ENCODE data around the gene ADAP1.
A peak's percentile ranks its signal among the peaks of the same experiment; 100 is the strongest.
"Not testable (repeated sequence)": the region's sequence is repeated elsewhere in the genome, so short reads cannot be mapped to it uniquely, and the experiment has no call there.

ADAP1 gene

GRCh38 chr7:882336-883035, 72.0 kb downstream of the ADAP1 start:
- DNase-seq (ENCODE audit: low read depth in 2 of 2) = no peak

- DNase-seq (ENCODE audit: low read depth in 2 of 2) = no peak
These were observed 72.8 kb downstream of the ADAP1 start for GRCh38 chr7:881441-882234.

- DNase-seq (ENCODE audit: low read depth in 2 of 2) = no peak
These were observed 74.0 kb downstream of the ADAP1 start for GRCh38 chr7:880450-880849.

DNA sequence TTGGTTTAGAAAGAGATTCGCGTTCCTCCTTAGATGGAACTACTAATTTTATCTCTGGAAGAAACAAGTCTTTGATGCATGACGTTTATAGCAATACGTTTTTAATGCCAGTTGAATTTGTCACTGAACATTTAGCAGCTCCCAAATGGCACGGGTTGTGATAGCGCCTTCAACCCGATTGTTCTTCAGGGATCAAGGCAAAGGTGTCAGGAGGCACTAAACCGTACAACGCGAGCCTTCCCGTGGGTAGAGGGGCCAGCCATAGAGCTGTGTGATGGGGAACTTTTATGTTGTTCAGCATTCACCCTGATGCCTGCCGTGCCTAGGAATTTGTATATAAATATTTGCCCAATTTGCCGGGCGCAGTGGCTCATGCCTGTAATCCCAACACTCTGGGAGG, 74.8 kb downstream of the ADAP1 start:
- no peak for DNase-seq (ENCODE audit: low read depth in 2 of 2)

GRCh38 chr7:879093-879492, 75.4 kb downstream of the ADAP1 start:
- no peak for DNase-seq (ENCODE audit: low read depth in 2 of 2)

DNA sequence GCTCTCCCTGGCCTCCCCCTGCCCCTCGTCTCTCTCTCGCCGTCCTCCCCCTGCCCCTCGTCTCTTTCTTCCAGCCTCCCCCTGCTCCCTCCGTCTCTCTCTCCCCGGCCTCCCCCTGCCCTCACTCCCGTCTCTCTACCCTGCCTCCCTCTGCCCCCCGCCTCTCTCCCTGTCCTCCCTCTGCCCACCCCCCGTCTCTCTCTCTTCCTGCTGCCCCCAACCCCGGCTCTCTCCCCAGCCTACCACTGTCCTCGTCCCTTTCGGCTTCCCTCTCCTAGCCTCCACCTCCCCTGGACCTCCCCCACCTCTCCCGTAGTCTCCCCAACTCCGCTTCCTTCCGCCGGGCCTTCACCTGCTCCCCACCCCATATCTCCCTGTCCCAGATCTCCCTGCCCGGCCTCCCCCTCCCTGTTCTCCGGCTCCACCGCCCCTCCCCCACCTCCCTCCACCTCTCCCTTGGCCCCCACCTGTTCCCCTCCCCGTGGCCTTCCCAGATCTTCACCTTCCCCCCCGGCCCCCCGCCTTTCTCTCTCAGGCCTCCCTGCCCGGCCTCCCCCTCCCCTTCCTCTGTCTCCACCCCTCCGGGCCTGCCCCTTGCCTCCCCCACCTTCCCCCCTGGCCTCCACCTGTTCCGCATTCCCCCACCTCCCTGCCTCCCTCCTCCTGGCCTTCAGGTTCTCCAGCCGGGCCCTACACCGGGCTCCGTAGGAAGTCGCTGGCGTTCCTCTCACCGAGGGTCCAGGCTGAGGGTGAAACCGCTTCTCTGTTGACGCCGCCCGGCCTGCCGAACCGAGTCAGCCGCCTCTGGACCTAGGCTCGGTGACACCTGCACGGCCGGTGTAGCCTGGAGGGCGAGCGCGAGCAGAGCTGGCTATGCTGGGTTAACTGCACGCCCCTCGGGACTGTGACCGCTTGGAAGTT, 76.9 kb downstream of the ADAP1 start:
- no peak for DNase-seq (ENCODE audit: low read depth in 2 of 2)

- DNase-seq (ENCODE audit: low read depth in 2 of 2) = no peak
These were observed 77.5 kb downstream of the ADAP1 start for GRCh38 chr7:876972-877311.

- peak; percentile 89 to 96 for DNase-seq (ENCODE audit: low read depth in 2 of 2)
These were observed 78.2 kb downstream of the ADAP1 start, which contains the start of gene GET4 for GRCh38 chr7:876077-876971. Gene GET4 (plus strand): TSS chr7:876554. CDS start chr7:876646, 92 bp downstream.

- no peak for DNase-seq (ENCODE audit: low read depth in 2 of 2)
These were observed 78.9 kb downstream of the ADAP1 start for GRCh38 chr7:875476-876076.

DNA sequence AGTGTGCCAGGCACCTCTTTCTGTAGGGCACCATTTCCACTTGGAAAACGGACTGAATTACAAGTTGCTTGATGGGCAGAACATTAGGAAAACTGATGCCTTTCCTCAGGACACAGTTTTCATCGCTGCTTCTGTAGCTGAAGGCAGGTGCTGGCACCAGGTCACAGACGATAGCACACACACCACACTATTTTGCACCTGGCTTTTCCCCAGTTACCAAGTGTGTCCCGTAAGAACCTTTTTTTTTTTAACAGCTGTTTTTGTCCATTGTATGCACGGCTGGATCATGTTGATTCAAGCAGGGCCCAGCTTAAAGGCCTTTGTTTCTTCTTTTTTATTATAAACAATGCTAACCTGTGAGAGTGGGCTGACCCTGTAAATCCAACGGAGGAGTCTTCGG, 79.4 kb downstream of the ADAP1 start:
- no peak for DNase-seq (ENCODE audit: low read depth in 2 of 2)

DNA sequence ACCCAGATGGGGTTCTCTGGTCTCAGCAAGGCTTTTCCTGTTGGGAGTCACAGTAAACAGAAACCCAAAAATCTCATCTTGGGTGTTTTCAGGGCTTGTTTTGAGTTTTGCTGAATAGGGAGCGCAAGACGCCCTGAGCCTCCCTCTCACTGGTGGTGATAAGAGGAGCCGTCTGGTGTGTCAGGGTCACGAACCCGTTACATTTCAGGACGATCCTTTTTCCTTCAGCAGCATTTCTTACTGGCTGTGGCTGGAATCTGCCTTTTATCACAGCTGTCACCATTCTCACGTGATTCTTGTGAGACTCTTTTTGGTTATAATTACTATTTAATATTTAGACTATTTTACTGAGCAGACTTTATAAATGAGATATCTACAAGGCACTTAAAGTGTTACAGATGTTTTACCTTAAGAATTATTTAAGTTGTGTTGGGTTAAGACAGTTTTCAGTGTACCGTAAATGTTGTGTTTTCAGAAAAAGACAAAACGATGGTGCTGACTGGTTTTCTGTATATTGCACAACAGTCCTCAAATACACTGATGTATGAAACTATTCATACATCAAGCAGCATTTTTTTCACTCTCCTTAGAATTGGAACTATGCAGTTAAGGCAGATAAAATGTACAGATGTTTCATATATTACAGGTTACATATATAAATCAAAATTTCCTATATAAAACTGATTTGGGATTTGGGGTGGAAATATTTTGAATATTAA, 80.3 kb downstream of the ADAP1 start:
- DNase-seq (ENCODE audit: low read depth in 2 of 2) = no peak

DNA sequence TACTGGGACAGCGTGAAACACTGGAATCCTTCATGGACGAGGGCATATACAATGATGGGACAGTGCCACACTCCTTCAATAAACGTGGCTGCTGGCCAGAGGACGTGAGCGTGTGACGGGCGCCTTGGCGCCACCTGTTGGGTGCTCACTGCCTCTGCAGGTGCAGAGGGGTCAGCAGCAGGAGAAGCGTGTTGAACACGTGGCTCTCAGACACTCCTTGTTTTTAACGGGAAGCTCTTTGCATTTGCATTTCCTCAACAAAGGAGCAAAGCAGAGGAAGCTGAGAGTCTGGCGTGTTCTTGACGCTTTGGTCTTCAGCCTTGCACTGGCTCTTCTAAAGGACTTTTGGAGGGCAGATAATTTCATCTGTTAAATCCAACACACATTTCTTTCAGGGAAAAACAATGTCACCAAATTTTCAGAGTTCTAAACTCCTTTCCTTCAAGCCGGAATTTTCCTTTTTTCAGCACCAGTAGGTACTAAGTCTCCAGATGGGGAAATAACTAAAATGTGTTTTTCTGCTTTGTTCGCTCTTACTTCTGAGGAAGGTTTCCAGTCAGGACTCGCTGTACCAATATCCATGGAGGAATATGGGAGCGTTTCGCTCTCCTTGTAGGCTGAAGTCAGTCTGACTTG, 81.0 kb downstream of the ADAP1 start:
- DNase-seq (ENCODE audit: low read depth in 2 of 2) = peak; percentile 32 to 45

GRCh38 chr7:872685-873084, 81.8 kb downstream of the ADAP1 start:
- DNase-seq (ENCODE audit: low read depth in 2 of 2) = not testable (repeated sequence)

- DNase-seq (ENCODE audit: low read depth in 2 of 2) = no peak
These were observed 82.5 kb downstream of the ADAP1 start for GRCh38 chr7:871900-872537.

DNA sequence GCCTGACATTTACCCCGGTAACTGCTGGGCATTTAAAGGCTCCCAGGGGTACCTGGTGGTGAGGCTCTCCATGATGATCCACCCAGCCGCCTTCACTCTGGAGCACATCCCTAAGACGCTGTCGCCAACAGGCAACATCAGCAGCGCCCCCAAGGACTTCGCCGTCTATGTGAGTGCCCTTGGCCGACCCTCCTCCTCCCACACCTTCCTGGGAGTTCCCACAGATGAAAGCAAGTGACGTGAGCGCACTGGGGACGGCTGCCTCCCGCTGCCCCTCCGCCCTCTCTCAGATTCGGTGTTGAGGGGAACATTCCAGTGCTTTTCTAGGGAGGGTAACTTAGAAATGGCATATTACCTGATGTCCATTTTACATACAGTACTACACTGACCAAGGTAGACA, 85.1 kb downstream of the ADAP1 start:
- no peak for DNase-seq (ENCODE audit: low read depth in 2 of 2)

GRCh38 chr7:868189-868486, 86.3 kb downstream of the ADAP1 start:
- DNase-seq (ENCODE audit: low read depth in 2 of 2) = no peak

DNA sequence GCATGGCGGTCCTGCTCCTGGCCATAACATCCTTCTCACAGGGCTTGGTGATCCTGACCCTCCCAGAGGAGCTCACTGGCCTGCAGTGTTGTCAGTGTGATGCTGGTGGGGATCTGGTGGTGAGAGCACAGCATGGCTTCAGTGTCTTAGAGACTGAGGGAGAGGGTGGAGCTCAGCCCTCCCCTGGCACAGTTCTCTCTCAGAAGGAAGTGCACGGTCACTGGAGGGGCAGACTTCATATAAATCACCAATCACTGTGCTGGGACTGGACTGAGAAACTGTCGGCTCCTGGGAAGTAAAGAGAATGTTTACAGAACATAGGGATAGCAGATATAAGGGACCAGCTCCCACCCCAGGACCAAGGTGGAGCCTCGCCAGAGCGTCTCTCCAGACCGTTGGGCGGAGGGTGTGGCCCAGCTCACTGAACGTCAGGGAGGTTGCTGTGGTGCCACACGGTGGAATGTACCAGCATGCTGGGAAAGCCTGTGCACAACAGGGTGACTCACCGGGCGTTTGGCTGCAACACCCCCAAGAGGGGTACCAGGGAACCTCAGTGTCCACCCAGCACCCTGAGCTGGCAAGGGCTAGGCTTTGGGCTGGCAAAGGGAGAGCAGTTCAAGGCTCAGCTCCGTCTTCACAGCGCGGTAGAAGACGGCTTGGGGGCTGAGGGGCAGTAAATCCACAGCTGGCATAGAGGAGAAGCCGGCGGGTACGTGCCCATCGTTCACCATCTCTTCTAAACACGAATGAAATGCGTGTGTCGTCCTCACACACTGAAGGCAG, 86.9 kb downstream of the ADAP1 start:
- no peak for DNase-seq (ENCODE audit: low read depth in 2 of 2)

- no peak for DNase-seq (ENCODE audit: low read depth in 2 of 2)
These were observed 87.5 kb downstream of the ADAP1 start for GRCh38 chr7:867001-867405.

GRCh38 chr7:865921-866320, 88.6 kb downstream of the ADAP1 start:
- DNase-seq (ENCODE audit: low read depth in 2 of 2) = no peak

Data from stimulated activated CD8-positive, alpha-beta memory T cell treated with anti-CD3 and anti-CD28 coated beads, Interleukin-7, amount 100 ng/mL, for 1 hour (primary cell).